Mesodermal cell (in vitro differentiated cells): ENCODE data around the gene LARP6.

Experiments
- H3K27ac ChIP-seq: 2 replicates; pipeline ENCODE4 v1.7.0; 2013; ENCODE audit warnings: mild to moderate bottlenecking, low read depth, low read length, moderate library complexity; ENCODE audit not compliant: severe bottlenecking
- H3K36me3 ChIP-seq: 2 replicates; pipeline ENCODE4 v1.7.1; 2013; ENCODE audit warnings: mild to moderate bottlenecking, low read length, moderate library complexity; ENCODE audit not compliant: control insufficient read depth, insufficient read depth
- H3K4me1 ChIP-seq: one replicate; pipeline ENCODE4 v1.7.1; 2013; ENCODE audit warnings: mild to moderate bottlenecking, low read length; ENCODE audit not compliant: insufficient read depth, control insufficient read depth, poor library complexity, severe bottlenecking
- H3K4me3 ChIP-seq: 2 replicates; pipeline ENCODE4 v1.7.0; 2013; ENCODE audit warnings: low read length, control low read depth, mild to moderate bottlenecking; ENCODE audit not compliant: insufficient read depth, poor library complexity, severe bottlenecking; ENCODE audit errors: extremely low read depth
- H3K9me3 ChIP-seq: 2 replicates; pipeline ENCODE4 v1.7.1; 2013; ENCODE audit warnings: mild to moderate bottlenecking, low read length, moderate library complexity; ENCODE audit not compliant: control insufficient read depth
- WGBS, 2 experiments: methylation state at CpG; one replicate each; pipeline ENCODE4 v1.1.5; 2013; ENCODE audit warnings: missing lambda C conversion rate in 2 of 2; ENCODE audit not compliant: insufficient coverage in 2 of 2; 5-methylcytosine and 5-hydroxymethylcytosine counted together

LARP6 gene

DNA sequence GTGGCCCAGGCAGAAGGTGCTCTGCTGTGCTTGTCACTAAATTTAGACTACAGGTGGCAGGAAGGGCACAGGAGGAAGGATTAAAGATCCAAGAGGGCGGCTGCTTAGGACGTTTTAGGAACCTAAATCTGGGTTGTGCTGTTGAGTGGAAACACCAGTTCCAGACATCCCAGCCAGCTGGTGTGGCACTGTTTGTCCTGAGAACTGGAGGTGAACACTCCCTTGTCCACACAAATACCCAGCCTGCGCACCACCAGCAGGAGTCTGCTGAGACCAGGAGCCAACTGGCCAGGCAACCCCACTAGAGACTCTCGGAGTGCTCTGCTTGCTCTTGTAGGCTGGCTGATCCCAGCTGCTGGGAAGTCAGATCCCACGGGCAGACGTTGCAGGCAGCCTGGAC, 60.3 kb downstream of the LARP6 start:
- WGBS, 2 experiments, result 94 to 96% methylated on average over 2 to 5 of the region's 6 CpGs
- H3K27ac ChIP-seq, result peak overlapping the region; percentile 96
- H3K36me3 ChIP-seq, result no peaks in the 10 kb centered on the region
- no peaks in the 10 kb centered on the region for H3K9me3 ChIP-seq
- no peak overlapping the region for H3K4me3 ChIP-seq
- H3K4me1 ChIP-seq, result peaks cover 50% of the 10 kb centered on the region

DNA sequence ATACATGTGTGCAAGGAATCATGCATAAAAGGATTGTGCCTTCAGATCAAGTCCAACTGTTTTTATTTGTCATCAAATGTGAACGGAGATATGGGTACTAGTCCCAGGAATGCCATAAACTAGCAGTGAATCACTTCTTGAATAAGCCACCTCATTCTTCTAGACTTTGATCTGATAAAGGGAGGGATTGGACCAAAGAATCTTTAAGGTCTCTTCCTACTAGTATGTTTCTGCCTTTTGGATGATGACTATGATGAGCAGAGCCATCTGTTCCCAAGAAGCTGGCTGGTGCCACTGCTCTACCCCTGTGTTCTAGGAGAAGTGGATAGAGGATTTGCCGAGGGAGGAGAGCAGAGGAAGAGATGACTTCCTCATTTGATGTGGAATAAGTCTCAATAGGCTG, 61.8 kb downstream of the LARP6 start:
- Histone ChIP-seq H3K4me3 (no peak overlapping the region), H3K36me3 (no peaks in the 10 kb centered on the region), H3K9me3 (no peaks in the 10 kb centered on the region), H3K4me1 (peaks cover 60% of the 10 kb centered on the region), H3K27ac (no peak overlapping the region)
- WGBS, 2 experiments, result 92% methylated on average over 2 of the region's 2 CpGs; no CpG with 5 or more reads in 1 of the 2 experiments

- no peaks in the 10 kb centered on the region for H3K9me3 ChIP-seq
- H3K4me3 ChIP-seq, result no peak overlapping the region
- H3K36me3 ChIP-seq, result no peaks in the 10 kb centered on the region
- no peak overlapping the region for H3K27ac ChIP-seq
- peaks cover 53% of the 10 kb centered on the region for H3K4me1 ChIP-seq
- 85 to 90% methylated on average over 2 to 4 of the region's 5 CpGs for WGBS, 2 experiments
Measured at GRCh38 chr15:70791259-70791658, 62.7 kb downstream of the LARP6 start.

DNA sequence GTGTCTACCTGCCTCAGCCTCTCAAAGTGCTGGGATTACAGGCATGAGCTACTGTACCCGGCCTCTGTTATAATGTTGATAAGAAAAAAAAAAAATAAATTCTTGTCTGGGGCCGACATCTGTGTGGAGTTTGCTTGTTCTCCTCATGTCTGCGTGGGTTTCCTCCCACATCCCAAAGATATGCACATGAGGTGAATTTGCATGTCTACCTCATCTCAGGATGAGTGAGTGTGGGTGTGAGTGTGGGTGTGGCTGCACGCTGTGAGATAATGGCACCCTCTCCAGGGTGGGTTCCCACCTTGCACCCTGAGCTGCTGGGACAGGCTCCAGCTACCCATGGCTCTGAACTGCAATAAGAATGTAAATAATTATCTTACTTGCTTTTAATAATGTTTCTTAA, 64.7 kb downstream of the LARP6 start:
- Histone ChIP-seq H3K36me3 (no peaks in the 10 kb centered on the region), H3K9me3 (no peaks in the 10 kb centered on the region), H3K4me3 (no peak overlapping the region), H3K4me1 (peaks cover 38% of the 10 kb centered on the region), H3K27ac (no peak overlapping the region)
- 80% methylated on average over 1 of the region's 4 CpGs; no CpG with 5 or more reads in 1 of the 2 experiments for WGBS, 2 experiments

GRCh38 chr15:70788114-70789049, 65.6 kb downstream of the LARP6 start:
- WGBS, 2 experiments, result 84 to 88% methylated on average over 6 of the region's 6 CpGs
- no peaks in the 10 kb centered on the region for H3K9me3 ChIP-seq

GRCh38 chr15:70786996-70787395, 67.0 kb downstream of the LARP6 start:
- Histone ChIP-seq H3K4me1 (peaks cover 35% of the 10 kb centered on the region), H3K36me3 (no peaks in the 10 kb centered on the region), H3K27ac (no peak overlapping the region), H3K4me3 (no peak overlapping the region), H3K9me3 (no peaks in the 10 kb centered on the region)
- 96 to 100% methylated on average over 4 of the region's 4 CpGs for WGBS, 2 experiments

More at GRCh38 chr15:70788114-70789049, 65.6 kb downstream of the LARP6 start:
- Histone ChIP-seq H3K27ac (no peak overlapping the region), H3K36me3 (no peaks in the 10 kb centered on the region), H3K4me3 (no peak overlapping the region), H3K4me1 (peaks cover 38% of the 10 kb centered on the region)

DNA sequence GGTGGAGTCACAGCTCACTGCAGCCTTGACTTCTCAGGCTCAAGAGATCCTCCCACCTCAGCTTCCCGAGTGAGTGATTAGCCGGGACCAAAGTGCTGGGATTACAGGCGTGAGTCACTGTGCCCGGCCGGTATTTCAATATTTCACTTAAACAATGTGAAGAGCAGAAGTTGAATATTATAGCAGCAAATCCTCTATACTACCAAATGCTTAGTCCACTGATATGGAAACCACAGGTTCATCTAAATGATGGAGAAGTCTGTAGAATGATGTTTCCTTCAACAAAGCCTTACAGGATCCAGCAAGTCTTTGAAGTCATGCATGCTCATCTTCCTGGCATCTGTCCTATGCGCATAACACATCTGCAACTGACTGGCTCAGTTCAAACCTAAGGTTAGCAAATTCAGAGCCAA, 70.3 kb downstream of the LARP6 start:
- WGBS, 2 experiments, result 86 to 100% methylated on average over 1 of the region's 6 CpGs
- Histone ChIP-seq H3K36me3 (no peaks in the 10 kb centered on the region), H3K27ac (no peak overlapping the region), H3K9me3 (no peaks in the 10 kb centered on the region), H3K4me1 (peaks cover 50% of the 10 kb centered on the region), H3K4me3 (no peak overlapping the region)

- no peak overlapping the region for H3K27ac ChIP-seq
- no peaks in the 10 kb centered on the region for H3K9me3 ChIP-seq
- H3K36me3 ChIP-seq, result no peaks in the 10 kb centered on the region
- no CpG with 5 or more reads among the region's 3 CpGs for WGBS, 2 experiments
- no peak overlapping the region for H3K4me3 ChIP-seq
- H3K4me1 ChIP-seq, result peaks cover 50% of the 10 kb centered on the region
Measured at GRCh38 chr15:70783041-70783440, 70.9 kb downstream of the LARP6 start.

GRCh38 chr15:70781236-70781635, 72.7 kb downstream of the LARP6 start:
- no peak overlapping the region for H3K4me3 ChIP-seq
- H3K9me3 ChIP-seq, result no peaks in the 10 kb centered on the region
- H3K27ac ChIP-seq, result no peak overlapping the region
- 78 to 88% methylated on average over 5 of the region's 5 CpGs for WGBS, 2 experiments
- H3K4me1 ChIP-seq, result peaks cover 63% of the 10 kb centered on the region
- H3K36me3 ChIP-seq, result no peaks in the 10 kb centered on the region
